Progenitor cell of endocrine pancreas (in vitro differentiated cells): Measurements from ENCODE around the gene LRP1B. TPM values are rescaled to one million over a fixed set of nuclear protein-coding genes. Genes with fewer than 3 reads are reported as not detected.
"Not testable (repeated sequence)": the region's sequence is repeated elsewhere in the genome, so short reads cannot be mapped to it uniquely, and the experiment has no call there.

Source experiments
- DNase-seq: peaks from one replicate; pipeline ENCODE4 v3.0.0; 2021; ENCODE audit warnings: low spot score; ENCODE audit not compliant: unreplicated experiment
- H3K27ac Mint-ChIP-seq: 2 replicates; pipeline ENCODE4 v1.8.0; 2021; ENCODE audit warnings: mild to moderate bottlenecking, moderate library complexity, mixed read lengths
- H3K27me3 Mint-ChIP-seq: 2 replicates; pipeline ENCODE4 v1.8.0; 2021; ENCODE audit warnings: mixed read lengths
- H3K36me3 Mint-ChIP-seq: 2 replicates; pipeline ENCODE4 v1.8.0; 2022; ENCODE audit warnings: mixed read lengths; ENCODE audit not compliant: insufficient read depth
- H3K4me1 Mint-ChIP-seq: 2 replicates; pipeline ENCODE4 v1.8.0; 2021; ENCODE audit warnings: low read depth, mixed read lengths
- H3K4me3 Mint-ChIP-seq: 2 replicates; pipeline ENCODE4 v1.8.0; 2021; ENCODE audit warnings: low read depth, mild to moderate bottlenecking, moderate library complexity, mixed read lengths
- H3K9me3 Mint-ChIP-seq: 2 replicates; pipeline ENCODE4 v1.8.0; 2021; ENCODE audit warnings: low read depth, mixed read lengths
- CTCF ChIP-seq: fragments of 200-600 bp; sonication (generic); IDR thresholded peaks from one replicate; pipeline ENCODE4 v1.5.0; 2021; ENCODE audit warnings: antibody characterized with exemption, mild to moderate bottlenecking; ENCODE audit not compliant: unreplicated experiment
- total RNA-seq: library from RNA; stranded (reverse); gene quantifications from 2 replicates; pipeline ENCODE4 v1.2.1, GENCODE V29; 2021

LRP1B gene
- total RNA-seq, 1 donor from 2014 or later, result 0.57 TPM

GRCh38 chr2:142097711-142098110 is 33.1 kb downstream of the LRP1B start:
- no peaks in the 10 kb centered on the region for H3K27me3 Mint-ChIP-seq
- H3K36me3 Mint-ChIP-seq, result no peaks in the 10 kb centered on the region
- no peak overlapping the region for H3K4me3 Mint-ChIP-seq
- DNase-seq, result no peak
- H3K4me1 Mint-ChIP-seq, result no peaks in the 10 kb centered on the region
- no peak overlapping the region for H3K27ac Mint-ChIP-seq
- no peaks in the 10 kb centered on the region for H3K9me3 Mint-ChIP-seq
- TF ChIP-seq CTCF, result no peak

GRCh38 chr2:142095647-142096046 is 35.2 kb downstream of the LRP1B start:
- Mint-ChIP-seq H3K27me3 (no peaks in the 10 kb centered on the region), H3K9me3 (peaks cover 2% of the 10 kb centered on the region), H3K27ac (no peak overlapping the region), H3K36me3 (no peaks in the 10 kb centered on the region), H3K4me1 (no peaks in the 10 kb centered on the region), H3K4me3 (no peak overlapping the region)
- DNase-seq, result no peak
- no peak for TF ChIP-seq CTCF

- Mint-ChIP-seq H3K27ac (no peak overlapping the region), H3K4me3 (no peak overlapping the region), H3K9me3 (peaks cover 2% of the 10 kb centered on the region), H3K4me1 (no peaks in the 10 kb centered on the region), H3K27me3 (no peaks in the 10 kb centered on the region), H3K36me3 (no peaks in the 10 kb centered on the region)
- no peak for DNase-seq
- TF ChIP-seq CTCF, result no peak
Observed at GRCh38 chr2:142094233-142094632, 36.6 kb downstream of the LRP1B start.

- DNase-seq, result no peak
- Mint-ChIP-seq H3K4me1 (no peaks in the 10 kb centered on the region), H3K36me3 (no peaks in the 10 kb centered on the region), H3K27ac (no peak overlapping the region), H3K9me3 (peaks cover 2% of the 10 kb centered on the region), H3K27me3 (no peaks in the 10 kb centered on the region), H3K4me3 (no peak overlapping the region)
- TF ChIP-seq CTCF, result no peak
Observed at GRCh38 chr2:142088058-142088568, 42.7 kb downstream of the LRP1B start.

GRCh38 chr2:142087585-142087984 is 43.2 kb downstream of the LRP1B start:
- H3K27me3 Mint-ChIP-seq, H3K27ac Mint-ChIP-seq, DNase-seq, H3K9me3 Mint-ChIP-seq, H3K36me3 Mint-ChIP-seq, H3K4me1 Mint-ChIP-seq, H3K4me3 Mint-ChIP-seq: not testable (repeated sequence)

GRCh38 chr2:142082368-142082767 is 48.4 kb downstream of the LRP1B start:
- H3K4me1 Mint-ChIP-seq, result no peaks in the 10 kb centered on the region
- no peaks in the 10 kb centered on the region for H3K9me3 Mint-ChIP-seq
- no peak overlapping the region for H3K4me3 Mint-ChIP-seq
- DNase-seq, result no peak
- no peak overlapping the region for H3K27ac Mint-ChIP-seq
- H3K27me3 Mint-ChIP-seq, result no peaks in the 10 kb centered on the region
- no peaks in the 10 kb centered on the region for H3K36me3 Mint-ChIP-seq
- no peak for TF ChIP-seq CTCF
